ENCODE results near the gene CYP4B1.
A peak's percentile ranks its signal among the peaks of the same experiment; 100 is the strongest.
"Not testable (repeated sequence)": the region's sequence is repeated elsewhere in the genome, so short reads cannot be mapped to it uniquely, and the experiment has no call there.

CYP4B1 gene

GRCh38 chr1:46820560-46821060, 21.8 kb downstream of the CYP4B1 start:
- no peaks in the 10 kb centered on the region for H3K36me3 ChIP-seq (ENCODE audit: control insufficient read depth in 2 of 2, insufficient read depth in 1 of 2, low read length in 2 of 2)
- TF ChIP-seq KLF16 (tag by site-specific recombination; IDR thresholded peaks at IDR 0.05) (no peak), YY2 (tag by site-specific recombination; IDR thresholded peaks at IDR 0.05) (no peak), ZNF48 (tag by site-specific recombination; IDR thresholded peaks at IDR 0.05) (no peak), ZIC2 (tag by site-specific recombination; IDR thresholded peaks at IDR 0.05) (no peak), ZNF596 (tag by site-specific recombination; IDR thresholded peaks at IDR 0.05) (no peak), ZNF777 (tag by site-specific recombination; IDR thresholded peaks at IDR 0.05; ENCODE audit: borderline replicate concordance) (no peak)
- no peak overlapping the region for H3K27ac ChIP-seq (ENCODE audit: extremely low read depth, low read depth, low read length)
- POLR2A ChIA-PET = no interaction called here
- CTCF ChIA-PET = no interaction called here
- no peaks in the 10 kb centered on the region for H3K9me3 ChIP-seq (ENCODE audit: control insufficient read depth, insufficient read depth, low read depth, low read length)
- H3K4me1 ChIP-seq (ENCODE audit: control insufficient read depth, insufficient read depth, low read length) = no peaks in the 10 kb centered on the region
- no peak overlapping the region for H3K4me3 ChIP-seq (ENCODE audit: low read depth, low read length)

GRCh38 chr1:46822248-46822826, 23.5 kb downstream of the CYP4B1 start:
- ChIA-PET POLR2A (no interaction called here), CTCF (no interaction called here)
- Histone ChIP-seq H3K4me3 (ENCODE audit: low read depth, low read length) (no peak overlapping the region), H3K9me3 (ENCODE audit: control insufficient read depth, insufficient read depth, low read depth, low read length) (no peaks in the 10 kb centered on the region), H3K27ac (ENCODE audit: extremely low read depth, low read depth, low read length) (no peak overlapping the region), H3K4me1 (ENCODE audit: control insufficient read depth, insufficient read depth, low read length) (no peaks in the 10 kb centered on the region), H3K36me3 (ENCODE audit: control insufficient read depth in 2 of 2, insufficient read depth in 1 of 2, low read length in 2 of 2) (no peaks in the 10 kb centered on the region)
- peak; percentile 69 for TF ChIP-seq SP7 (tag by site-specific recombination; IDR thresholded peaks at IDR 0.05)
- TF ChIP-seq ZNF600 (tag by site-specific recombination; IDR thresholded peaks at IDR 0.05) = no peak

- CTCF ChIA-PET = interaction anchor here (0.6 to 1.1 kb wide), 3 partner anchors 24 to 98 kb away, joined by 3 read pairs; no protein-coding TSS in a partner anchor
- Histone ChIP-seq H3K27ac (ENCODE audit: extremely low read depth, low read depth, low read length) (no peak overlapping the region), H3K9me3 (ENCODE audit: control insufficient read depth, insufficient read depth, low read depth, low read length) (no peaks in the 10 kb centered on the region), H3K4me1 (ENCODE audit: control insufficient read depth, insufficient read depth, low read length) (no peaks in the 10 kb centered on the region), H3K4me3 (ENCODE audit: low read depth, low read length) (no peak overlapping the region), H3K36me3 (ENCODE audit: control insufficient read depth in 2 of 2, insufficient read depth in 1 of 2, low read length in 2 of 2) (no peaks in the 10 kb centered on the region)
- no peak for TF ChIP-seq ZNF560 (tag by site-specific recombination; IDR thresholded peaks at IDR 0.05; ENCODE audit: borderline replicate concordance)
- POLR2A ChIA-PET = no interaction called here
Observed at GRCh38 chr1:46823151-46823550, 24.3 kb downstream of the CYP4B1 start.

GRCh38 chr1:46826892-46827291, 28.0 kb downstream of the CYP4B1 start:
- H3K4me3 ChIP-seq (ENCODE audit: low read depth, low read length); H3K4me1 ChIP-seq (ENCODE audit: control insufficient read depth, insufficient read depth, low read length); POLR2A ChIA-PET; CTCF ChIA-PET; H3K27ac ChIP-seq (ENCODE audit: extremely low read depth, low read depth, low read length); H3K36me3 ChIP-seq (ENCODE audit: control insufficient read depth in 2 of 2, insufficient read depth in 1 of 2, low read length in 2 of 2); H3K9me3 ChIP-seq (ENCODE audit: control insufficient read depth, insufficient read depth, low read depth, low read length): not testable (repeated sequence)

- no peak overlapping the region for H3K27ac ChIP-seq (ENCODE audit: extremely low read depth, low read depth, low read length)
- H3K4me1 ChIP-seq (ENCODE audit: control insufficient read depth, insufficient read depth, low read length) = no peaks in the 10 kb centered on the region
- H3K36me3 ChIP-seq (ENCODE audit: control insufficient read depth in 2 of 2, insufficient read depth in 1 of 2, low read length in 2 of 2) = no peaks in the 10 kb centered on the region
- no peaks in the 10 kb centered on the region for H3K9me3 ChIP-seq (ENCODE audit: control insufficient read depth, insufficient read depth, low read depth, low read length)
- POLR2A ChIA-PET = no interaction called here
- H3K4me3 ChIP-seq (ENCODE audit: low read depth, low read length) = no peak overlapping the region
- CTCF ChIA-PET = no interaction called here
- TF ChIP-seq ZNF473 (tag by site-specific recombination; IDR thresholded peaks at IDR 0.05) = no peak
- TF ChIP-seq ZBTB17 (tag by site-specific recombination; IDR thresholded peaks at IDR 0.05) = peak; percentile 52; the same call in 1 of the 2 replicates
- TF ChIP-seq ZNF350 (tag by site-specific recombination; IDR thresholded peaks at IDR 0.05) = no peak
- TF ChIP-seq ZNF658 (tag by site-specific recombination; IDR thresholded peaks at IDR 0.05) = no peak
- TF ChIP-seq OVOL3 (tag by site-specific recombination; IDR thresholded peaks at IDR 0.05) = no peak
- no peak for TF ChIP-seq ZNF280D (tag by site-specific recombination; IDR thresholded peaks at IDR 0.05)
- peak; percentile 31 for TF ChIP-seq SETDB1 (IDR thresholded peaks at IDR 0.05; ENCODE audit: insufficient read length, low read length)
- no peak for TF ChIP-seq EGR2 (tag by site-specific recombination; IDR thresholded peaks at IDR 0.05; ENCODE audit: low read depth)
- TF ChIP-seq ZNF707 (tag by site-specific recombination; IDR thresholded peaks at IDR 0.05) = no peak
- TF ChIP-seq INSM2 (tag by site-specific recombination; IDR thresholded peaks at IDR 0.05) = no peak
- no peak for TF ChIP-seq ZNF16 (tag by site-specific recombination; IDR thresholded peaks at IDR 0.05; ENCODE audit: low read depth)
- no peak for TF ChIP-seq SCRT1 (tag by site-specific recombination; IDR thresholded peaks at IDR 0.05; ENCODE audit: borderline replicate concordance)
Observed at GRCh38 chr1:46830665-46831322, 31.9 kb downstream of the CYP4B1 start.

All from HEK293 (cell line).